HepG2 (cell line): Measurements from ENCODE around the gene SP3. TPM values are rescaled to one million over a fixed set of nuclear protein-coding genes. Genes with fewer than 3 reads are reported as not detected.

Experiments
- EP300 ChIP-seq, 3 experiments: sonication (generic) in 1 of 3; formaldehyde crosslinking in 1 of 3; IDR thresholded peaks; 2 replicates each; pipeline versions ENCODE4 v1.5.1 to v1.6.1; 2011 to 2020; ENCODE audit warnings: low read depth in 2 of 3, low read length in 2 of 3, borderline replicate concordance in 1 of 3, improper control_type of control experiment in 1 of 3, mild to moderate bottlenecking in 1 of 3, missing genetic modification reagents in 1 of 3, moderate library complexity in 1 of 3
- HOXA3 ChIP-seq: sonication (generic); formaldehyde crosslinking; IDR thresholded peaks from 2 replicates; pipeline ENCODE4 v1.5.0; 2020; ENCODE audit warnings: missing genetic modification reagents
- NPAS2 ChIP-seq: sonication (generic); formaldehyde crosslinking; IDR thresholded peaks from 2 replicates; pipeline ENCODE4 v1.8.0; 2022; ENCODE audit warnings: mild to moderate bottlenecking, missing genetic modification reagents, borderline replicate concordance
- RBM22 ChIP-seq: fragments of 200-400 bp; formaldehyde crosslinking; optimal IDR thresholded peaks from 2 replicates; pipeline ENCODE3; 2017; ENCODE audit warnings: mild to moderate bottlenecking, low read length, moderate library complexity
- TBP ChIP-seq: sonication (generic); formaldehyde crosslinking; IDR thresholded peaks from 2 replicates; pipeline ENCODE4 v1.5.0; 2020; ENCODE audit warnings: missing genetic modification reagents
- ZMYM3 ChIP-seq: sonication (generic); formaldehyde crosslinking; IDR thresholded peaks from 2 replicates; pipeline ENCODE4 v1.5.1; 2020; ENCODE audit warnings: mild to moderate bottlenecking, missing genetic modification reagents
- ZNF660 ChIP-seq: sonication (generic); formaldehyde crosslinking; IDR thresholded peaks from 2 replicates; pipeline ENCODE4 v1.5.1; 2020; ENCODE audit warnings: mild to moderate bottlenecking, low read depth, missing genetic modification reagents, borderline replicate concordance
- ZNF839 ChIP-seq: sonication (generic); formaldehyde crosslinking; IDR thresholded peaks from 2 replicates; pipeline ENCODE4 v1.4.0; 2020; ENCODE audit warnings: missing genetic modification reagents, mild to moderate bottlenecking, borderline replicate concordance
- polyA plus RNA-seq, 8 experiments: library from polyadenylated mRNA; depleted of rRNA in 3 of 8; stranded (reverse) in 7 of 8; unstranded in 1 of 8; fragments of >200 nt; fragmentation: Illumina TruSeq in 4 of 8; extraction: Trizol in 4 of 8; gene quantifications; 2 replicates each; pipeline versions ENCODE4 v1.2.1 to v1.2.3, GENCODE V29; 2011 to 2016; ENCODE audit warnings: low read depth in 4 of 8, missing spikeins in 1 of 8, mixed read lengths in 1 of 8; ENCODE audit not compliant: insufficient read depth in 1 of 8
- total RNA-seq, 5 experiments: library from RNA; depleted of rRNA; stranded (reverse); fragments of >200 nt; fragmentation: Illumina TruSeq; extraction: Trizol; gene quantifications; 2 replicates each; pipeline ENCODE4 v1.2.3, GENCODE V29; 2016; ENCODE audit warnings: low read depth in 1 of 5
- TF ChIP-seq, protein P1 (sequence below): sonication (generic); formaldehyde crosslinking; IDR thresholded peaks from 2 replicates; pipeline ENCODE4 v1.4.0; 2020; ENCODE audit warnings: mild to moderate bottlenecking, missing genetic modification reagents
- TF ChIP-seq, protein P2 (sequence below): sonication (generic); formaldehyde crosslinking; IDR thresholded peaks from 2 replicates; pipeline ENCODE4 v1.4.0; 2020; ENCODE audit warnings: missing genetic modification reagents
- TF ChIP-seq, protein P3 (sequence below): sonication (generic); formaldehyde crosslinking; conservative IDR thresholded peaks from 2 replicates; pipeline ENCODE4 v1.4.0; 2020; ENCODE audit warnings: missing genetic modification reagents
- TF ChIP-seq, protein P4 (sequence below): sonication (generic); formaldehyde crosslinking; IDR thresholded peaks from 2 replicates; pipeline ENCODE4 v1.4.0; 2020; ENCODE audit warnings: missing genetic modification reagents, borderline replicate concordance
- TF ChIP-seq, protein P5 (sequence below): sonication (generic); formaldehyde crosslinking; IDR thresholded peaks from 2 replicates; pipeline ENCODE4 v1.5.1; 2020; ENCODE audit warnings: mild to moderate bottlenecking, missing genetic modification reagents, borderline replicate concordance

SP3 gene
- total and polyA plus RNA-seq, 2 of the 13 experiments (the other 11 are each of a cell fraction or from before 2014, with no cell fraction given) = 57.3 to 132 TPM

DNA sequence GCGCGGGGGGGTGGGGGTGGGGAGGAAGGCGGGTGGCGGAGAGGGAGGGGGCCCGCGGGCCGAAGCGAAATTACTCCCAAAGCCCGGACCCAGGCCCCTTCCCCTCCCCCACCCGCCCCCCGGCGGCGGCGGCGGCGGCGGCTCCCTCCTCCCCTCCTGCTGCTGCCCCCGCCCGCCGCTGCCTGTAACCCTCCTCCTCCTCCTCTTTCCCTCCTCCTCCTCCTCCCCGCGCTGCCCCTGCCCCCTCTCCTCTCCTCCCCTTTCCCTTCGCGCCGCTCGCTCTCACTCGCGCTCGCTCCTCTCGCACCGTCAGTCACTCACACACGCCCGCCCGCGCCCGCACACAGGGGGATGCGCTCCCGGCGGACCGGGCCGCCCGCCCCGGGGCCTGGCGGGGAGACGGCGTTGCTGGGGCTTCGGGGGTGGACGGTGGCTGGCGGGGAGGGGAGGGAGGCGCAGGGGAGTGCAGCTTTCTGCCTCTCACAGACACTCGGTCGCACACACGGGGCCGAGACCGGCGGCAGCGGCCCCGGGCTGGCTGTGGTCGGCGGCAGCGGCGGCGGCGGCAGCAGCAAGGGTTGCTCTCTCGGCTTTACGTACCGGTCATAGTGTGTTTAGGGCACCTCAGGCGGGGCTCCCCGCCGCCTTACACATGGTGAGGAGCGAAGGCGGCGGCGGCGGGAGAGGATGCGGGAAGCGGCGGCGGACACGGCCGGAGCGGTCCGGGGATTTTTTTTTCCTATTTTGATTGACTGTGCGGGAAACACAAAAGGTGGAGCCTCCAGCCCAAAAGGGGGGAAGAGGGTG, 405 bp downstream of the SP3 start (continued):
- TF ChIP-seq ZMYM3 (CRISPR knock-in tag) = no peak
- no peak for TF ChIP-seq NPAS2
- TF ChIP-seq, protein P1, sequence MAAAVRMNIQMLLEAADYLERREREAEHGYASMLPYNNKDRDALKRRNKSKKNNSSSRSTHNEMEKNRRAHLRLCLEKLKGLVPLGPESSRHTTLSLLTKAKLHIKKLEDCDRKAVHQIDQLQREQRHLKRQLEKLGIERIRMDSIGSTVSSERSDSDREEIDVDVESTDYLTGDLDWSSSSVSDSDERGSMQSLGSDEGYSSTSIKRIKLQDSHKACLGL = no peak
- no peak for TF ChIP-seq RBM22
- TF ChIP-seq HOXA3 (CRISPR knock-in tag) = no peak; the same call in 1 of the 2 replicates
- TF ChIP-seq, protein P2, sequence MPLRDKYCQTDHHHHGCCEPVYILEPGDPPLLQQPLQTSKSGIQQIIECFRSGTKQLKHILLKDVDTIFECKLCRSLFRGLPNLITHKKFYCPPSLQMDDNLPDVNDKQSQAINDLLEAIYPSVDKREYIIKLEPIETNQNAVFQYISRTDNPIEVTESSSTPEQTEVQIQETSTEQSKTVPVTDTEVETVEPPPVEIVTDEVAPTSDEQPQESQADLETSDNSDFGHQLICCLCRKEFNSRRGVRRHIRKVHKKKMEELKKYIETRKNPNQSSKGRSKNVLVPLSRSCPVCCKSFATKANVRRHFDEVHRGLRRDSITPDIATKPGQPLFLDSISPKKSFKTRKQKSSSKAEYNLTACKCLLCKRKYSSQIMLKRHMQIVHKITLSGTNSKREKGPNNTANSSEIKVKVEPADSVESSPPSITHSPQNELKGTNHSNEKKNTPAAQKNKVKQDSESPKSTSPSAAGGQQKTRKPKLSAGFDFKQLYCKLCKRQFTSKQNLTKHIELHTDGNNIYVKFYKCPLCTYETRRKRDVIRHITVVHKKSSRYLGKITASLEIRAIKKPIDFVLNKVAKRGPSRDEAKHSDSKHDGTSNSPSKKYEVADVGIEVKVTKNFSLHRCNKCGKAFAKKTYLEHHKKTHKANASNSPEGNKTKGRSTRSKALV = no peak
- no peak for TF ChIP-seq ZNF660 (CRISPR knock-in tag)
- TF ChIP-seq, protein P3, sequence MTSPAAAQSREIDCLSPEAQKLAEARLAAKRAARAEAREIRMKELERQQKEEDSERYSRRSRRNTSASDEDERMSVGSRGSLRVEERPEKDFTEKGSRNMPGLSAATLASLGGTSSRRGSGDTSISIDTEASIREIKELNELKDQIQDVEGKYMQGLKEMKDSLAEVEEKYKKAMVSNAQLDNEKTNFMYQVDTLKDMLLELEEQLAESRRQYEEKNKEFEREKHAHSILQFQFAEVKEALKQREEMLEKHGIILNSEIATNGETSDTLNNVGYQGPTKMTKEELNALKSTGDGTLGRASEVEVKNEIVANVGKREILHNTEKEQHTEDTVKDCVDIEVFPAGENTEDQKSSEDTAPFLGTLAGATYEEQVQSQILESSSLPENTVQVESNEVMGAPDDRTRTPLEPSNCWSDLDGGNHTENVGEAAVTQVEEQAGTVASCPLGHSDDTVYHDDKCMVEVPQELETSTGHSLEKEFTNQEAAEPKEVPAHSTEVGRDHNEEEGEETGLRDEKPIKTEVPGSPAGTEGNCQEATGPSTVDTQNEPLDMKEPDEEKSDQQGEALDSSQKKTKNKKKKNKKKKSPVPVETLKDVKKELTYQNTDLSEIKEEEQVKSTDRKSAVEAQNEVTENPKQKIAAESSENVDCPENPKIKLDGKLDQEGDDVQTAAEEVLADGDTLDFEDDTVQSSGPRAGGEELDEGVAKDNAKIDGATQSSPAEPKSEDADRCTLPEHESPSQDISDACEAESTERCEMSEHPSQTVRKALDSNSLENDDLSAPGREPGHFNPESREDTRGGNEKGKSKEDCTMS (CRISPR knock-in tag) = no peak
- no peak for TF ChIP-seq TBP (CRISPR knock-in tag)
- TF ChIP-seq, protein P4, sequence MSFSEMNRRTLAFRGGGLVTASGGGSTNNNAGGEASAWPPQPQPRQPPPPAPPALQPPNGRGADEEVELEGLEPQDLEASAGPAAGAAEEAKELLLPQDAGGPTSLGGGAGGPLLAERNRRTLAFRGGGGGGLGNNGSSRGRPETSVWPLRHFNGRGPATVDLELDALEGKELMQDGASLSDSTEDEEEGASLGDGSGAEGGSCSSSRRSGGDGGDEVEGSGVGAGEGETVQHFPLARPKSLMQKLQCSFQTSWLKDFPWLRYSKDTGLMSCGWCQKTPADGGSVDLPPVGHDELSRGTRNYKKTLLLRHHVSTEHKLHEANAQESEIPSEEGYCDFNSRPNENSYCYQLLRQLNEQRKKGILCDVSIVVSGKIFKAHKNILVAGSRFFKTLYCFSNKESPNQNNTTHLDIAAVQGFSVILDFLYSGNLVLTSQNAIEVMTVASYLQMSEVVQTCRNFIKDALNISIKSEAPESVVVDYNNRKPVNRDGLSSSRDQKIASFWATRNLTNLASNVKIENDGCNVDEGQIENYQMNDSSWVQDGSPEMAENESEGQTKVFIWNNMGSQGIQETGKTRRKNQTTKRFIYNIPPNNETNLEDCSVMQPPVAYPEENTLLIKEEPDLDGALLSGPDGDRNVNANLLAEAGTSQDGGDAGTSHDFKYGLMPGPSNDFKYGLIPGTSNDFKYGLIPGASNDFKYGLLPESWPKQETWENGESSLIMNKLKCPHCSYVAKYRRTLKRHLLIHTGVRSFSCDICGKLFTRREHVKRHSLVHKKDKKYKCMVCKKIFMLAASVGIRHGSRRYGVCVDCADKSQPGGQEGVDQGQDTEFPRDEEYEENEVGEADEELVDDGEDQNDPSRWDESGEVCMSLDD (CRISPR knock-in tag) = no peak
- 0 out of 4 replicates have a peak, but pooled peaks of 1 of the 2 experiments have one; percentile 9 for TF ChIP-seq EP300 (IDR thresholded peaks at IDR 0.05; ENCODE audit: low read depth in 2 of 2, low read length in 2 of 2)
- TF ChIP-seq EP300 (CRISPR knock-in tag; IDR thresholded peaks at IDR 0.05; ENCODE audit: borderline replicate concordance) = no peak
- TF ChIP-seq ZNF839 = no peak
- TF ChIP-seq, protein P5, sequence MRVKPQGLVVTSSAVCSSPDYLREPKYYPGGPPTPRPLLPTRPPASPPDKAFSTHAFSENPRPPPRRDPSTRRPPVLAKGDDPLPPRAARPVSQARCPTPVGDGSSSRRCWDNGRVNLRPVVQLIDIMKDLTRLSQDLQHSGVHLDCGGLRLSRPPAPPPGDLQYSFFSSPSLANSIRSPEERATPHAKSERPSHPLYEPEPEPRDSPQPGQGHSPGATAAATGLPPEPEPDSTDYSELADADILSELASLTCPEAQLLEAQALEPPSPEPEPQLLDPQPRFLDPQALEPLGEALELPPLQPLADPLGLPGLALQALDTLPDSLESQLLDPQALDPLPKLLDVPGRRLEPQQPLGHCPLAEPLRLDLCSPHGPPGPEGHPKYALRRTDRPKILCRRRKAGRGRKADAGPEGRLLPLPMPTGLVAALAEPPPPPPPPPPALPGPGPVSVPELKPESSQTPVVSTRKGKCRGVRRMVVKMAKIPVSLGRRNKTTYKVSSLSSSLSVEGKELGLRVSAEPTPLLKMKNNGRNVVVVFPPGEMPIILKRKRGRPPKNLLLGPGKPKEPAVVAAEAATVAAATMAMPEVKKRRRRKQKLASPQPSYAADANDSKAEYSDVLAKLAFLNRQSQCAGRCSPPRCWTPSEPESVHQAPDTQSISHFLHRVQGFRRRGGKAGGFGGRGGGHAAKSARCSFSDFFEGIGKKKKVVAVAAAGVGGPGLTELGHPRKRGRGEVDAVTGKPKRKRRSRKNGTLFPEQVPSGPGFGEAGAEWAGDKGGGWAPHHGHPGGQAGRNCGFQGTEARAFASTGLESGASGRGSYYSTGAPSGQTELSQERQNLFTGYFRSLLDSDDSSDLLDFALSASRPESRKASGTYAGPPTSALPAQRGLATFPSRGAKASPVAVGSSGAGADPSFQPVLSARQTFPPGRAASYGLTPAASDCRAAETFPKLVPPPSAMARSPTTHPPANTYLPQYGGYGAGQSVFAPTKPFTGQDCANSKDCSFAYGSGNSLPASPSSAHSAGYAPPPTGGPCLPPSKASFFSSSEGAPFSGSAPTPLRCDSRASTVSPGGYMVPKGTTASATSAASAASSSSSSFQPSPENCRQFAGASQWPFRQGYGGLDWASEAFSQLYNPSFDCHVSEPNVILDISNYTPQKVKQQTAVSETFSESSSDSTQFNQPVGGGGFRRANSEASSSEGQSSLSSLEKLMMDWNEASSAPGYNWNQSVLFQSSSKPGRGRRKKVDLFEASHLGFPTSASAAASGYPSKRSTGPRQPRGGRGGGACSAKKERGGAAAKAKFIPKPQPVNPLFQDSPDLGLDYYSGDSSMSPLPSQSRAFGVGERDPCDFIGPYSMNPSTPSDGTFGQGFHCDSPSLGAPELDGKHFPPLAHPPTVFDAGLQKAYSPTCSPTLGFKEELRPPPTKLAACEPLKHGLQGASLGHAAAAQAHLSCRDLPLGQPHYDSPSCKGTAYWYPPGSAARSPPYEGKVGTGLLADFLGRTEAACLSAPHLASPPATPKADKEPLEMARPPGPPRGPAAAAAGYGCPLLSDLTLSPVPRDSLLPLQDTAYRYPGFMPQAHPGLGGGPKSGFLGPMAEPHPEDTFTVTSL = no peak
